K562 (cell line): ENCODE data around the gene PIGK. TPM values are rescaled to one million over a fixed set of nuclear protein-coding genes. Genes with fewer than 3 reads are reported as not detected.

ENCODE experiments used
- ATAC-seq: fragments of 200-7000 bp; cut with Tn5 transposase; 3 replicates; pipeline ENCODE4 v1.9.1; 2020; ENCODE audit warnings: moderate library complexity
- BruUV-seq: library from RNA; stranded (reverse); fragments of 400-500 nt; replicated peaks from 2 replicates; lab custom pipeline; 2021; lab: Mats Ljungman, UMichigan
- CTCF ChIA-PET: fragments of 300-600 bp; formaldehyde crosslinking; extraction: SDS; loops from one replicate; lab custom pipeline; 2021; ENCODE audit warnings: low intra/inter-chr PET ratio; lab: Yijun Ruan, JAX
- POLR2A ChIA-PET: fragments of 300-600, 350-650 bp; sonication (Branson Sonifier 250); formaldehyde crosslinking; extraction: SDS; loops from one replicate; lab custom pipeline; 2021; ENCODE audit warnings: antibody characterized with exemption, inconsistent platforms; lab: Yijun Ruan, JAX
- DNase-seq, 4 experiments: peaks; one replicate each; pipeline versions ENCODE4 v3.0.0 to v3.0.0-alpha.2; 2011 to 2018; ENCODE audit warnings: low spot score in 3 of 4, mixed read lengths in 3 of 4; ENCODE audit errors: extremely low read depth in 1 of 4
- FAIRE-seq: peaks from 2 replicates; lab custom pipeline; 2011; peaks lifted over from hg19 to GRCh38; lab: Jason Lieb, UNC
- H2AFZ ChIP-seq: 2 replicates; pipeline ENCODE4 v1.6.0; 2011; ENCODE audit warnings: low read depth, low read length, control low read depth, inconsistent platforms
- H3K27ac ChIP-seq: fragments of 200-600 bp; 3 replicates; pipeline ENCODE4 v1.8.0; 2011; ENCODE audit warnings: low read depth, mild to moderate bottlenecking, control low read depth, inconsistent platforms, low read length, moderate library complexity, mixed read lengths; ENCODE audit errors: extremely low read depth
- H3K27me3 ChIP-seq, 2 experiments: fragments of 300-600 bp in 1 of 2; 2 replicates in 1 of 2; 3 replicates in 1 of 2; pipeline versions ENCODE4 v1.6.0 to v1.8.0; 2011; ENCODE audit warnings: inconsistent platforms in 2 of 2, low read length in 2 of 2, mild to moderate bottlenecking in 1 of 2, mixed read lengths in 1 of 2, moderate library complexity in 1 of 2; ENCODE audit not compliant: control insufficient read depth in 2 of 2, insufficient read depth in 2 of 2
- H3K36me3 ChIP-seq: fragments of 300-600 bp; 3 replicates; pipeline ENCODE4 v1.8.0; 2011; ENCODE audit warnings: mild to moderate bottlenecking, low read length, inconsistent platforms; ENCODE audit not compliant: control insufficient read depth, insufficient read depth
- H3K4me1 ChIP-seq, 2 experiments: fragments of 200-600 bp in 1 of 2; replicated peaks in 1 of 2; 2 replicates in 1 of 2; 3 replicates in 1 of 2; pipeline versions ENCODE4 v1.5.1 to v1.8.0; 2011; ENCODE audit warnings: inconsistent platforms in 2 of 2, low read length in 2 of 2, mild to moderate bottlenecking in 1 of 2, mixed read lengths in 1 of 2, moderate library complexity in 1 of 2; ENCODE audit not compliant: control insufficient read depth in 2 of 2, insufficient read depth in 2 of 2
- H3K4me2 ChIP-seq: 2 replicates; pipeline ENCODE4 v1.6.1; 2011; ENCODE audit warnings: low read length, control low read depth, inconsistent platforms, mixed read lengths; ENCODE audit not compliant: insufficient read depth
- H3K4me3 ChIP-seq: fragments of 200-600 bp; sonication (generic), shearing (Covaris generic); 2 replicates; pipeline ENCODE4 v1.5.1; 2016; ENCODE audit warnings: control low read depth, inconsistent platforms
- H3K79me2 ChIP-seq: fragments of 200-600 bp; 3 replicates; pipeline ENCODE4 v1.8.0; 2011; ENCODE audit warnings: low read length, inconsistent platforms; ENCODE audit not compliant: control insufficient read depth, insufficient read depth
- H3K9ac ChIP-seq, 2 experiments: 2 replicates each; pipeline versions ENCODE4 v1.6.0 to v1.6.1; 2011; ENCODE audit warnings: low read depth in 2 of 2, low read length in 2 of 2, control low read depth in 1 of 2, inconsistent platforms in 1 of 2, mild to moderate bottlenecking in 1 of 2, mixed read lengths in 1 of 2; ENCODE audit not compliant: insufficient read depth in 1 of 2
- H3K9me1 ChIP-seq: one replicate; pipeline ENCODE4 v1.6.0; 2011; ENCODE audit warnings: inconsistent platforms, mild to moderate bottlenecking, low read length, moderate library complexity; ENCODE audit not compliant: control insufficient read depth, insufficient read depth
- H3K9me3 ChIP-seq: replicated peaks from 2 replicates; pipeline ENCODE4 v1.5.1; 2011; ENCODE audit warnings: low read depth, low read length, inconsistent platforms; ENCODE audit not compliant: control insufficient read depth, insufficient read depth
- H4K20me1 ChIP-seq: replicated peaks from 2 replicates; pipeline ENCODE4 v1.6.1; 2011; ENCODE audit warnings: low read length, inconsistent platforms, mixed read lengths; ENCODE audit not compliant: control insufficient read depth, insufficient read depth
- BRF1 ChIP-seq: IDR thresholded peaks from 3 replicates; pipeline ENCODE4 v1.6.1; 2011; ENCODE audit warnings: borderline replicate concordance, mild to moderate bottlenecking; ENCODE audit not compliant: insufficient read length; ENCODE audit errors: extremely low read depth
- BRF2 ChIP-seq: IDR thresholded peaks from 3 replicates; pipeline ENCODE4 v1.6.1; 2011; ENCODE audit warnings: borderline replicate concordance, mild to moderate bottlenecking; ENCODE audit not compliant: insufficient read length, insufficient read depth
- DNMT1 ChIP-seq: fragments of 450-650 bp; IDR thresholded peaks from 2 replicates; pipeline ENCODE4 v1.6.1; 2016; ENCODE audit warnings: antibody characterized with exemption, mild to moderate bottlenecking
- HCFC1 ChIP-seq: IDR thresholded peaks from 2 replicates; pipeline ENCODE4 v1.6.1; 2012; ENCODE audit warnings: low read depth, low read length, improper control_type of control experiment
- KDM1A ChIP-seq, 2 experiments: fragments of 450-650 bp; IDR thresholded peaks; 2 replicates each; pipeline ENCODE4 v1.6.1; 2016; ENCODE audit warnings: mild to moderate bottlenecking in 2 of 2
- KLF1 ChIP-seq: fragments of 450-650 bp; IDR thresholded peaks from 2 replicates; pipeline ENCODE4 v1.6.1; 2016; ENCODE audit warnings: missing genetic modification characterization, missing compliant biosample characterization
- L3MBTL2 ChIP-seq: fragments of 450-650 bp; IDR thresholded peaks from 2 replicates; pipeline ENCODE4 v1.6.1; 2016; ENCODE audit warnings: mild to moderate bottlenecking, moderate library complexity
- MBD1 ChIP-seq: fragments of 250-450 bp; sonication (Bioruptor Pico); IDR thresholded peaks from 2 replicates; pipeline ENCODE4 v1.8.0; 2022; ENCODE audit warnings: inconsistent platforms
- PCBP2 ChIP-seq: fragments of 200-400 bp; formaldehyde crosslinking; IDR thresholded peaks from 2 replicates; pipeline ENCODE4 v1.6.1; 2018; ENCODE audit warnings: low read length, low read depth, mild to moderate bottlenecking, moderate library complexity; ENCODE audit not compliant: poor library complexity, severe bottlenecking
- PURB ChIP-seq: sonication (generic); formaldehyde crosslinking; IDR thresholded peaks from 2 replicates; pipeline ENCODE4 v1.9.0; 2021; ENCODE audit warnings: low read depth, mild to moderate bottlenecking, missing genetic modification reagents
- SMARCB1 ChIP-seq: IDR thresholded peaks from 2 replicates; pipeline ENCODE4 v1.6.1; 2011; ENCODE audit warnings: improper control_type of control experiment, low read depth; ENCODE audit not compliant: insufficient read length
- TEAD4 ChIP-seq, 2 experiments: sonication (generic) in 1 of 2; formaldehyde crosslinking in 1 of 2; IDR thresholded peaks; 2 replicates each; pipeline versions ENCODE4 v1.6.1 to v1.8.0; 2012 to 2022; ENCODE audit warnings: borderline replicate concordance in 1 of 2, inconsistent platforms in 1 of 2, low read length in 1 of 2, mild to moderate bottlenecking in 1 of 2, missing genetic modification reagents in 1 of 2
- TOE1 ChIP-seq, 2 experiments: fragments of 450-650 bp in 1 of 2; sonication (generic) in 1 of 2; formaldehyde crosslinking in 1 of 2; IDR thresholded peaks; 2 replicates each; pipeline versions ENCODE4 v1.7.1 to v1.8.0; 2016 to 2022; ENCODE audit warnings: borderline replicate concordance in 2 of 2, mild to moderate bottlenecking in 2 of 2, antibody characterized with exemption in 1 of 2, inconsistent platforms in 1 of 2, low read depth in 1 of 2, missing genetic modification reagents in 1 of 2, moderate library complexity in 1 of 2
- ZC3H8 ChIP-seq: fragments of 450-650 bp; IDR thresholded peaks from 2 replicates; pipeline ENCODE4 v1.6.1; 2017
- ZMIZ1 ChIP-seq, 2 experiments: fragments of 150-350 bp in 1 of 2; IDR thresholded peaks; 2 replicates each; pipeline ENCODE4 v1.6.1; 2012 to 2016; ENCODE audit warnings: low read depth in 2 of 2, low read length in 2 of 2, mild to moderate bottlenecking in 1 of 2, moderate library complexity in 1 of 2
- ZNF347 ChIP-seq: fragments of 450-650 bp; formaldehyde crosslinking; IDR thresholded peaks from 2 replicates; pipeline ENCODE4 v1.4.0; 2020; ENCODE audit warnings: low read depth, mild to moderate bottlenecking, moderate library complexity
- WGBS: fragments of 100-300 bp; shearing (Covaris generic); methylation state at CpG from one replicate; pipeline ENCODE4 v1.1.6; 2016; ENCODE audit warnings: low coverage, mixed read lengths; ENCODE audit not compliant: insufficient coverage; ENCODE audit errors: missing lambda C conversion rate; 5-methylcytosine and 5-hydroxymethylcytosine counted together
- in situ Hi-C: fragments of 300-500 bp; cut with MboI; formaldehyde crosslinking; loops from 4 replicates; pipeline ENCODE4 v1.15.0; 2018; ENCODE audit warnings: inconsistent platforms, mixed read lengths
- intact Hi-C: fragments of 100-400 bp; cut with micrococcal nuclease; formaldehyde crosslinking; loops from 2 replicates; pipeline ENCODE4 v1.14.2; 2022
- polyA plus RNA-seq, 8 experiments: library from polyadenylated mRNA; depleted of rRNA in 4 of 8; stranded (reverse) in 5 of 8; unstranded in 3 of 8; fragments of >200 nt; fragmentation: Nextera tagmentation in 2 of 8; fragmentation: Illumina TruSeq in 1 of 8; extraction: Ambion mirVana in 2 of 8; extraction: Trizol in 1 of 8; gene quantifications; 2 replicates each; pipeline versions ENCODE4 v1.2.1 to v1.2.3, GENCODE V29; 2011 to 2014; ENCODE audit warnings: inconsistent platforms in 1 of 8, missing spikeins in 1 of 8
- total RNA-seq, 7 experiments: library from RNA; depleted of rRNA in 6 of 7; stranded (reverse); fragments of >200 nt in 6 of 7; fragmentation: Illumina TruSeq in 2 of 7; extraction: Trizol in 2 of 7; gene quantifications; 2 replicates each; pipeline versions ENCODE4 v1.2.1 to v1.2.3, GENCODE V29; 2011 to 2021; ENCODE audit warnings: low replicate concordance in 1 of 7

Gene PIGK
- total and polyA plus RNA-seq, 9 of the 15 experiments (the other 6 are each of a cell fraction or from before 2014, with no cell fraction given) = 15.7 to 59.5 (median 29.9) TPM

GRCh38 chr1:77170687-77171086 lies 48.5 kb downstream of the PIGK start:
- intact Hi-C loops = no loop called here
- no peaks in the 10 kb centered on the region for H3K9me3 ChIP-seq
- DNase-seq = no peak
- TF ChIP-seq MBD1 (no peak), BRF1 (no peak), TEAD4 (IDR thresholded peaks at IDR 0.05; ENCODE audit: low read length) (no peak), TEAD4 (CRISPR knock-in tag; IDR thresholded peaks at IDR 0.05; ENCODE audit: borderline replicate concordance) (no peak), PCBP2 (no peak), ZC3H8 (no peak), HCFC1 (no peak), L3MBTL2 (no peak), BRF2 (no peak), KDM1A (IDR thresholded peaks at IDR 0.05) (no peak), KLF1 (tag) (no peak), ZMIZ1 (IDR thresholded peaks at IDR 0.05; ENCODE audit: low read depth in 2 of 2, low read length in 2 of 2) (no peak), SMARCB1 (no peak), DNMT1 (no peak), PURB (CRISPR knock-in tag) (no peak), ZNF347 (CRISPR knock-in tag) (no peak), TOE1 (IDR thresholded peaks at IDR 0.05; ENCODE audit: borderline replicate concordance) (no peak), TOE1 (CRISPR knock-in tag; IDR thresholded peaks at IDR 0.05; ENCODE audit: borderline replicate concordance, low read depth) (no peak)
- TF ChIP-seq, all 486 proteins: peak for 0
- Histone ChIP-seq H3K9me1 (no peaks in the 10 kb centered on the region), H3K4me1 (no peaks in the 10 kb centered on the region), H2AFZ (no peak overlapping the region), H3K27me3 (no peaks in the 10 kb centered on the region), H3K79me2 (no peaks in the 10 kb centered on the region), H3K4me3 (no peak overlapping the region), H3K9ac (no peak overlapping the region), H4K20me1 (no peaks in the 10 kb centered on the region), H3K4me2 (no peak overlapping the region), H3K36me3 (no peaks in the 10 kb centered on the region; the same call in 2 of the 3 replicates), H3K27ac (no peak overlapping the region)
- FAIRE-seq (no peak), ATAC-seq (no peak)
- ChIA-PET POLR2A (no interaction called here), CTCF (no interaction called here)
- BruUV-seq = no TSS peak
- WGBS = 53% methylated on average over 2 of the region's 2 CpGs
- in situ Hi-C loops = loop anchor here (25.0 kb wide), 1 partner anchor 942 kb away; no protein-coding TSS in a partner anchor
